Measurements from ENCODE around the gene GPC5.
A peak's percentile ranks its signal among the peaks of the same experiment; 100 is the strongest.

DNA sequence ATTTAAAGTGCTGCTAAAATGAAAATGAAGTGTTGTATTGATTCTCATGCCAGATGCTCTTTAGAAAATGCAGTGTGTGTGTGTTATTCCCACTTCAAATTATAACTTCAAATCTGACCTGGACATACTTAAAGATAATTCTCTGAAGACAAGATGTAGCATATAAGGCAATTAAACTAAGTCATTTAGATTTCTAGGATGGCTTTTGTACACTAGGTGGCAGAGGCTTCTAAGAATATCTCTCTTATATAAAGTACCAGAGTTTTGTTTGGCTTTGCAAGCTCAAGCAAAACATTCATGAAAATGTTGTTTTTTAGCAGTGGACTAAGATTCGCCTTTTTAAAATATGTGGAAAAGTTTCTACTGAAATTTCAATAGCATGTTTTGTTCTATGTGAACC, 407.2 kb downstream of the GPC5 start:
- TF ChIP-seq, protein P1, sequence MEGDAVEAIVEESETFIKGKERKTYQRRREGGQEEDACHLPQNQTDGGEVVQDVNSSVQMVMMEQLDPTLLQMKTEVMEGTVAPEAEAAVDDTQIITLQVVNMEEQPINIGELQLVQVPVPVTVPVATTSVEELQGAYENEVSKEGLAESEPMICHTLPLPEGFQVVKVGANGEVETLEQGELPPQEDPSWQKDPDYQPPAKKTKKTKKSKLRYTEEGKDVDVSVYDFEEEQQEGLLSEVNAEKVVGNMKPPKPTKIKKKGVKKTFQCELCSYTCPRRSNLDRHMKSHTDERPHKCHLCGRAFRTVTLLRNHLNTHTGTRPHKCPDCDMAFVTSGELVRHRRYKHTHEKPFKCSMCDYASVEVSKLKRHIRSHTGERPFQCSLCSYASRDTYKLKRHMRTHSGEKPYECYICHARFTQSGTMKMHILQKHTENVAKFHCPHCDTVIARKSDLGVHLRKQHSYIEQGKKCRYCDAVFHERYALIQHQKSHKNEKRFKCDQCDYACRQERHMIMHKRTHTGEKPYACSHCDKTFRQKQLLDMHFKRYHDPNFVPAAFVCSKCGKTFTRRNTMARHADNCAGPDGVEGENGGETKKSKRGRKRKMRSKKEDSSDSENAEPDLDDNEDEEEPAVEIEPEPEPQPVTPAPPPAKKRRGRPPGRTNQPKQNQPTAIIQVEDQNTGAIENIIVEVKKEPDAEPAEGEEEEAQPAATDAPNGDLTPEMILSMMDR (IDR thresholded peaks at IDR 0.05; ENCODE audit: low read length) = peak; percentile 36
- TF ChIP-seq EZH2 (IDR thresholded peaks at IDR 0.05; ENCODE audit: borderline replicate concordance, low read length) = no peak

Data from OCI-LY1 (cell line).